NT2/D1 (cell line): ENCODE results near the gene ZNF618.

Source experiments
- SUZ12 ChIP-seq: IDR thresholded peaks from 2 replicates; pipeline ENCODE4 v1.6.1; 2011; ENCODE audit not compliant: insufficient read length, insufficient read depth; ENCODE audit errors: extremely low read depth
- YY1 ChIP-seq: IDR thresholded peaks from 2 replicates; pipeline ENCODE4 v1.6.1; 2011; ENCODE audit not compliant: insufficient read length, insufficient read depth
- ZNF274 ChIP-seq: IDR thresholded peaks from 2 replicates; pipeline ENCODE4 v1.6.1; 2011; ENCODE audit warnings: mild to moderate bottlenecking, low read depth, low read length

GRCh38 chr9:113989714-113990569 lies 113.8 kb downstream of the ZNF618 start:
- TF ChIP-seq YY1 (no peak), ZNF274 (no peak), SUZ12 (no peak)
